HG03460 (cell line): ENCODE data around the gene UNC5B.
"Not testable (repeated sequence)": the region's sequence is repeated elsewhere in the genome, so short reads cannot be mapped to it uniquely, and the experiment has no call there.

Experiments
- ATAC-seq: cut with Tn5 transposase; IDR thresholded peaks from one replicate; pipeline ENCODE4 v1.9.1; 2021; ENCODE audit not compliant: unreplicated experiment

UNC5B gene

GRCh38 chr10:71295641-71296040, 83.3 kb downstream of the UNC5B start:
- no peak for ATAC-seq

- no peak for ATAC-seq
Measured at GRCh38 chr10:71296086-71296485, 83.7 kb downstream of the UNC5B start.

- ATAC-seq: not testable (repeated sequence)
Measured at GRCh38 chr10:71296811-71297210, 84.4 kb downstream of the UNC5B start.

- ATAC-seq: no peak
Measured at GRCh38 chr10:71297343-71297742, 85.0 kb downstream of the UNC5B start.

- ATAC-seq: no peak
Measured at GRCh38 chr10:71299071-71299785, 86.9 kb downstream of the UNC5B start.

GRCh38 chr10:71300555-71301370, 88.4 kb downstream of the UNC5B start:
- ATAC-seq: no peak

GRCh38 chr10:71301371-71301916, 89.1 kb downstream of the UNC5B start:
- ATAC-seq: no peak

- no peak for ATAC-seq
Measured at GRCh38 chr10:71302451-71302850, 90.1 kb downstream of the UNC5B start.

GRCh38 chr10:71302874-71303568, 90.7 kb downstream of the UNC5B start:
- ATAC-seq: no peak

GRCh38 chr10:71303569-71303907, 91.2 kb downstream of the UNC5B start:
- no peak for ATAC-seq

- ATAC-seq: no peak
Measured at GRCh38 chr10:71304914-71305313, 92.5 kb downstream of the UNC5B start.

GRCh38 chr10:71306979-71307378, 94.6 kb downstream of the UNC5B start:
- ATAC-seq: no peak

GRCh38 chr10:71307469-71308085, 95.2 kb downstream of the UNC5B start:
- ATAC-seq: no peak

GRCh38 chr10:71308244-71308643, 95.9 kb downstream of the UNC5B start:
- no peak for ATAC-seq

GRCh38 chr10:71308985-71309384, 96.6 kb downstream of the UNC5B start:
- ATAC-seq: no peak

GRCh38 chr10:71309919-71310318, 97.5 kb downstream of the UNC5B start:
- ATAC-seq: no peak

GRCh38 chr10:71312220-71312619, 99.8 kb downstream of the UNC5B start:
- no peak for ATAC-seq

GRCh38 chr10:71312811-71313789, 100.7 kb downstream of the UNC5B start:
- ATAC-seq: no peak

GRCh38 chr10:71314028-71314693, 101.8 kb downstream of the UNC5B start:
- ATAC-seq: no peak
